Raji (cell line): ENCODE results near the gene S100A10.

Experiments used
- POLR2A ChIP-seq: IDR thresholded peaks from 2 replicates; pipeline ENCODE4 v1.6.1; 2011; ENCODE audit warnings: low read depth, low read length, control low read depth; ENCODE audit not compliant: insufficient read depth

Gene S100A10

GRCh38 chr1:151940541-151940940 lies 53.1 kb downstream of the S100A10 start:
- TF ChIP-seq POLR2A: no peak

- TF ChIP-seq POLR2A: no peak
Measured at GRCh38 chr1:151939779-151940178, 53.9 kb downstream of the S100A10 start.

GRCh38 chr1:151939141-151939540 lies 54.5 kb downstream of the S100A10 start:
- TF ChIP-seq POLR2A: no peak

DNA sequence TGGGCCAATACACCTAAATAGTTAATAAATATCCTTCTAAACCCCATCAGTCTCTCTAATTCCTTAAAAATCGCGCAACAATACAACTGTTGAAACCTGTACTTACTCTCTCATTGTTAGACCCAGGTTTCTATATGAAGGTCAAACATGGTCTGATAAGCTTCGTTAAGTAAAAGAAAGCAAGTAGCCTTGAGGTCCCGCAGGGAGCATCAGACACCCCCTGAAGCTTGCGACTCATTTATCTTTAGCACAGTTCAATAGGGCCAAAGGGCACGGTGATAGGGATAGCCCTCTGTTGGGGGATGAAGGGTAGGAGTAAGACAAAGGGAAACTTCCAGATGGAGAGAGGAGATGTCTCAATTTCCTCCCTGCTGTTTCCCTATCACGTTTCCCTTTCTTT lies 57.0 kb downstream of the S100A10 start:
- no peak for TF ChIP-seq POLR2A

DNA sequence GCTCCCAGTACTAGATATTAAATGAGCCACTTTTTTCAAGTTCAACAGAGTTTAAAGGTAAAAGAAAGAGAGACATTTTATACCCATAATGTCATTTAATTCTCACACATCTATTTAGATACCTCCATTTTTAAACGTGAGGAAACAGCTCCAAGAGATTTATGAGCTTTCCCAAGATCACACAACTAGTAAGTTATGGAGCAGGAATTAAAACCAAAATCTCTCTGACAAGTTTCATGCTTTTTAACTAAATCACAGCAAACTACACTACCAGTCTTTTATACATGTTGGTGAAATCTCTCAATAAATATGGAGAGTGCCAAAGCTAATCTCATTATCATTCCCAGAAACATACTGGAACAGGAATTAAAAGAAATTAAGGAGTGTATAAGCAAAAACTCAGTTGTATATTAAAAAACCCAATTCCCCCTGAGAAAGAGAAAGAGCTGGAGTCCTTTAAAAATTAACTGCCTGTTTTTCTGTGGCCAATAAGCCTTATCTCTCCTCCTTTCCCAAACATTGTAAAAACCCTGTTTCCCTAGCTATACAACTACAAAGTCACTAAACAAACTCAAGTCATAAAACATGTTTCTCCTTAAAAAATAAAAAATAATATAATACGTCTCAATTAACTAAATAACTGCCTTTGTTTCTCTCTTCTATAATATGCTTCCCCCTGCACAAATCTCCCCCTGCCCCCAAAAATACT lies 57.6 kb downstream of the S100A10 start:
- TF ChIP-seq POLR2A: no peak

DNA sequence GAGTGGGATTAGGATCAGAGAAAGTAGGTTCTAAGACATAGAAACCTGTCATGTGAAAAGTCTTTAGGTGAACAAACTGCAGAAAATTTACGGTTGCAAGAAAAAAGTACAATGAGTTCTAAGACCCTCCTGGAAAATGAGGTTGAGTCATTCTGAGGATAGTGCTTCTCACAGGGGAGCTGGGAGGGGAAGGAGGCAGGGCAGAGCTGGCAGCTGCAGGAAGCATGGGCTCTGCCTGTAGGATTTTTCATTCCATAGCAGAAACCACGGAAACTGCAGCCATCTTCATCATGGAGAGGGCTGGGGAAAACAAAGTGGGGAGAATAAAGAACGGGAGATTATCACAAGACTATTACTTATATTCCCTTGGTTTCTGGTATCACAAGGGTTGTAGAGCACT lies 58.5 kb downstream of the S100A10 start:
- no peak for TF ChIP-seq POLR2A

DNA sequence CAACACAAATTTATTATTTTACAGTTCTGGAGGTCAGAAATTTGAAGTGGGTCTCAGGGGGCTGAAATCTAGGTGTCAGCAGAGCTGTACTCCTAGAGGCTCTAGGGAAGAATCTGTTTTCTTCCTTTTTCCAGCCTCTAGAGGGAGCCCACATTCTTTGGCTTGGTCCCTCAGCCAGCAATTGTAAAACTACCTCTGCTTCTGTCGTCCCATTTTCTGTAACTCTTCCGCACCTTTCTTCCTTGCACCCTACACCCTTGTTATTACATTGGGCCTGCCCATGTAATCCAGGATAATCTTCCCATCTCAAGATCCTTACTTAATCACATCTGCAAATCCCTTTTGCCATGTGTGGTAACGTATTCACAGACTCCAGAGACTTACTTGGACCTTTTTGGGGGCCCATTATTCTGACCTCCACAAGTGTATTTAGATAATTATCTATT lies 59.6 kb downstream of the S100A10 start:
- no peak for TF ChIP-seq POLR2A
